ENCODE measurements around the gene HOXD3. TPM values are rescaled to one million over a fixed set of nuclear protein-coding genes. Genes with fewer than 3 reads are reported as not detected.

HOXD3 gene
- polyA plus RNA-seq, 1 of the 3 experiments (the other 2 are of a cell fraction), result 0.81 TPM

DNA sequence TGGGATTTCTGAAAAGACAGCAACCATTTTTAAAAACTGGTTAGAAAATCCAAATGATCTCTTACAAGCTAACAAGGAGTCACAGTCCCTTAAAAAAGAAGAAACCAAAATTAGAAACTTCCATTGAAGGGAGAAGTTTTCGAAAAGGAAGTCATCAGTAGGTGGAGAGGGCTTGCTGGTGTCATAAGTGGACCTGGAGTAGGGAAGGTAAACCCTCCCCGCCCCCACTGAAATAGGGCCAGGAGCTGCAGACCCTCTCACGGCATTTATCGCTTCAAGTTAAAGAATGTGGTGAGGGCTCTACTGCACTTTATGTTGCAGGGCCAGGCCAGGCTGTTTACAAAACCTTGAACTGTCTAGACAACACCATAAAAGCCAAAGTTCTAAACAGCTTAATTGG lies 47.2 kb upstream of the HOXD3 start:
- no peaks in the 10 kb centered on the region for H3K9me3 ChIP-seq
- H3K27me3 ChIP-seq (ENCODE audit: insufficient read depth), result peaks cover 73% of the 10 kb centered on the region
- no peaks in the 10 kb centered on the region for H4K20me1 ChIP-seq (ENCODE audit: insufficient read depth)
- no peak overlapping the region for H3K4me2 ChIP-seq
- no peaks in the 10 kb centered on the region for H3K79me2 ChIP-seq (ENCODE audit: insufficient read depth)
- no peak overlapping the region for H3K27ac ChIP-seq (ENCODE audit: low read depth in 2 of 2, low read length in 1 of 2)
- H2AFZ ChIP-seq (ENCODE audit: low read depth), result no peak overlapping the region
- H3K4me1 ChIP-seq (ENCODE audit: control insufficient read depth in 1 of 2, insufficient read depth in 2 of 2, low read depth in 1 of 2, low read length in 1 of 2), result peaks cover 0 to 5% of the 10 kb centered on the region in 2 experiments; a peak in 2 of 4 replicates
- H3K4me3 ChIP-seq (ENCODE audit: low read depth in 2 of 2, low read length in 1 of 2), result no peak overlapping the region
- no peak for DNase-seq
- TF ChIP-seq EZH2phosphoT487 (IDR thresholded peaks at IDR 0.05; ENCODE audit: borderline replicate concordance, low read depth) (no peak), FOXM1 (IDR thresholded peaks at IDR 0.05; ENCODE audit: low read depth) (no peak), SIN3A (IDR thresholded peaks at IDR 0.05; ENCODE audit: borderline replicate concordance, low read depth, low read length) (no peak), TEAD4 (IDR thresholded peaks at IDR 0.05; ENCODE audit: borderline replicate concordance, insufficient read depth) (no peak), YY1 (IDR thresholded peaks at IDR 0.05; ENCODE audit: low read depth) (no peak), CHD2 (IDR thresholded peaks at IDR 0.05; ENCODE audit: low read length, partially characterized antibody) (no peak), SMC3 (IDR thresholded peaks at IDR 0.05; ENCODE audit: low read depth, low read length) (no peak), TAF1 (IDR thresholded peaks at IDR 0.05; ENCODE audit: borderline replicate concordance, low read depth, low read length) (no peak), FOXJ3 (CRISPR knock-in tag; IDR thresholded peaks at IDR 0.05) (no peak), GATA2 (CRISPR knock-in tag; IDR thresholded peaks at IDR 0.05) (no peak)
- TF ChIP-seq, protein P1, sequence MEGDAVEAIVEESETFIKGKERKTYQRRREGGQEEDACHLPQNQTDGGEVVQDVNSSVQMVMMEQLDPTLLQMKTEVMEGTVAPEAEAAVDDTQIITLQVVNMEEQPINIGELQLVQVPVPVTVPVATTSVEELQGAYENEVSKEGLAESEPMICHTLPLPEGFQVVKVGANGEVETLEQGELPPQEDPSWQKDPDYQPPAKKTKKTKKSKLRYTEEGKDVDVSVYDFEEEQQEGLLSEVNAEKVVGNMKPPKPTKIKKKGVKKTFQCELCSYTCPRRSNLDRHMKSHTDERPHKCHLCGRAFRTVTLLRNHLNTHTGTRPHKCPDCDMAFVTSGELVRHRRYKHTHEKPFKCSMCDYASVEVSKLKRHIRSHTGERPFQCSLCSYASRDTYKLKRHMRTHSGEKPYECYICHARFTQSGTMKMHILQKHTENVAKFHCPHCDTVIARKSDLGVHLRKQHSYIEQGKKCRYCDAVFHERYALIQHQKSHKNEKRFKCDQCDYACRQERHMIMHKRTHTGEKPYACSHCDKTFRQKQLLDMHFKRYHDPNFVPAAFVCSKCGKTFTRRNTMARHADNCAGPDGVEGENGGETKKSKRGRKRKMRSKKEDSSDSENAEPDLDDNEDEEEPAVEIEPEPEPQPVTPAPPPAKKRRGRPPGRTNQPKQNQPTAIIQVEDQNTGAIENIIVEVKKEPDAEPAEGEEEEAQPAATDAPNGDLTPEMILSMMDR (IDR thresholded peaks at IDR 0.05), result no peak
- TF ChIP-seq, protein P2, sequence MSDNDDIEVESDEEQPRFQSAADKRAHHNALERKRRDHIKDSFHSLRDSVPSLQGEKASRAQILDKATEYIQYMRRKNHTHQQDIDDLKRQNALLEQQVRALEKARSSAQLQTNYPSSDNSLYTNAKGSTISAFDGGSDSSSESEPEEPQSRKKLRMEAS (IDR thresholded peaks at IDR 0.05; ENCODE audit: low read depth), result no peak
- peaks cover 3% of the 10 kb centered on the region for H3F3A ChIP-seq (replicated peaks; ENCODE audit: insufficient read depth)
- no peaks in the 10 kb centered on the region for H3K9me2 ChIP-seq
- WGBS (ENCODE audit: low lambda C conversion rate), result 87% methylated on average over 4 of the region's 4 CpGs
- ChIA-PET CTCF (interaction anchor here (0.5 to 17.7 kb wide), 14 partner anchors 15 to 1639 kb away, joined by 3 to 264 read pairs (median 5); partner anchors contain the start of genes HOXD12, HOXD13 and HOXD9), POLR2A (no interaction called here)
- no peaks in the 10 kb centered on the region for H3K36me3 ChIP-seq (replicated peaks in 1 of 2; ENCODE audit: control insufficient read depth in 1 of 2, insufficient read depth in 2 of 2, low read length in 1 of 2)
- no peak overlapping the region for H3K9ac ChIP-seq

DNA sequence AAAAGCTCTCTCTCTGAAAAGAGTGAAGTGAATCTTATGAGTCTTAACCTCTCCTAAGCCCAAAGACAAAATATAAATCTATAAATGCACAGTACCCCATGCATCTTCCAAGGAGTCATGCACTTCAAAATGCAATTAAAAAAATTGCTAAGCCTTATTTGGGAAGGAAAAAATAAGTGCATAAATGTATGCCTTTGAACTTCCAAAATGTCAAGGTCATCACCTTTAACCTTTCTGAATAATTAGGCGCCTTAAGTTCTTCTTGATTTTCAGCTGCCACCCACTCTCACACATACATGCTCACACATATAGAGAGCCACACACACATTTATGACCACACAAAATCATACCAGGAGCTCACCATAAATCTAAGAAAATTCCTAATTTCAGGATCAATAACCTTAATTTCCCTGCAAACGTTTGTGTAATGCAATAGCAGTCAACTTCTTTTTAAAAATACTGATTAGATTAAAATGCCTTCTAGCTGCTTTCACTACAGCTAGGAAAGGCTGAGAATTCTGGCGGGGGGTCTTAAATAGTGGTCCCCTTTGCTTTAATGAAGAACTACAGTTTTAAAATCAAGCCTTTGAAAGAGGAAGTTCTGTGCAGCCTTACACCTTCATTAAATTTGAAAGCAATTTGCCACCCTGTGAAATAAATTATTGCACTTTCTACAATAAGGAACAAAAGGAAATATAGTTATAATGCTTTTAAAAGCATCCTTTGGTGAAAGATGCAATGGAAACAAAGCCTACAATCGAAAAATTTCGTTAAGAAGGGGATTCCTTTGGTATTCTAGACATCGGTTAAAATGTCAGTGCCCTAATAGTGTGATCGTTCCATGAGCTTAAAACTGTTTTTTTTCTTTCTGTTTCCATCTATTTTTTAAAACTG lies 46.4 kb upstream of the HOXD3 start:
- no peak overlapping the region for H3K9ac ChIP-seq
- 41% methylated on average over 7 of the region's 7 CpGs for WGBS (ENCODE audit: low lambda C conversion rate)
- H3K9me3 ChIP-seq, result no peaks in the 10 kb centered on the region
- CTCF ChIA-PET, result interaction anchor here (0.5 to 17.7 kb wide), 43 partner anchors 8 to 1638 kb away, joined by 3 to 264 read pairs (median 4); partner anchors contain the start of genes EVX2, HOXD12, HOXD13 and HOXD9
- H3K4me2 ChIP-seq, result peak overlapping the region; percentile 39
- peak overlapping the region in 1 of 2 experiments; percentile 19; a peak in 1 of 4 replicates for H3K4me3 ChIP-seq (ENCODE audit: low read depth in 2 of 2, low read length in 1 of 2)
- peaks cover 0 to 4% of the 10 kb centered on the region in 2 experiments; a peak in 2 of 4 replicates for H3K4me1 ChIP-seq (ENCODE audit: control insufficient read depth in 1 of 2, insufficient read depth in 2 of 2, low read depth in 1 of 2, low read length in 1 of 2)
- no peaks in the 10 kb centered on the region for H3K36me3 ChIP-seq (replicated peaks in 1 of 2; ENCODE audit: control insufficient read depth in 1 of 2, insufficient read depth in 2 of 2, low read length in 1 of 2)
- no peaks in the 10 kb centered on the region for H3K79me2 ChIP-seq (ENCODE audit: insufficient read depth)
- H3K27me3 ChIP-seq (ENCODE audit: insufficient read depth), result peaks cover 70% of the 10 kb centered on the region
- peaks cover 3% of the 10 kb centered on the region for H3F3A ChIP-seq (replicated peaks; ENCODE audit: insufficient read depth)
- H2AFZ ChIP-seq (ENCODE audit: low read depth), result no peak overlapping the region
- H3K9me2 ChIP-seq, result no peaks in the 10 kb centered on the region
- no peaks in the 10 kb centered on the region for H4K20me1 ChIP-seq (ENCODE audit: insufficient read depth)
- POLR2A ChIA-PET, result interaction anchor here (0.7 to 1.1 kb wide), 2 partner anchors 26 to 527 kb away, joined by 3 to 4 read pairs; no protein-coding TSS in a partner anchor
- no peak overlapping the region for H3K27ac ChIP-seq (ENCODE audit: low read depth in 2 of 2, low read length in 1 of 2)
- DNase-seq, result no peak
- TF ChIP-seq, protein P3, sequence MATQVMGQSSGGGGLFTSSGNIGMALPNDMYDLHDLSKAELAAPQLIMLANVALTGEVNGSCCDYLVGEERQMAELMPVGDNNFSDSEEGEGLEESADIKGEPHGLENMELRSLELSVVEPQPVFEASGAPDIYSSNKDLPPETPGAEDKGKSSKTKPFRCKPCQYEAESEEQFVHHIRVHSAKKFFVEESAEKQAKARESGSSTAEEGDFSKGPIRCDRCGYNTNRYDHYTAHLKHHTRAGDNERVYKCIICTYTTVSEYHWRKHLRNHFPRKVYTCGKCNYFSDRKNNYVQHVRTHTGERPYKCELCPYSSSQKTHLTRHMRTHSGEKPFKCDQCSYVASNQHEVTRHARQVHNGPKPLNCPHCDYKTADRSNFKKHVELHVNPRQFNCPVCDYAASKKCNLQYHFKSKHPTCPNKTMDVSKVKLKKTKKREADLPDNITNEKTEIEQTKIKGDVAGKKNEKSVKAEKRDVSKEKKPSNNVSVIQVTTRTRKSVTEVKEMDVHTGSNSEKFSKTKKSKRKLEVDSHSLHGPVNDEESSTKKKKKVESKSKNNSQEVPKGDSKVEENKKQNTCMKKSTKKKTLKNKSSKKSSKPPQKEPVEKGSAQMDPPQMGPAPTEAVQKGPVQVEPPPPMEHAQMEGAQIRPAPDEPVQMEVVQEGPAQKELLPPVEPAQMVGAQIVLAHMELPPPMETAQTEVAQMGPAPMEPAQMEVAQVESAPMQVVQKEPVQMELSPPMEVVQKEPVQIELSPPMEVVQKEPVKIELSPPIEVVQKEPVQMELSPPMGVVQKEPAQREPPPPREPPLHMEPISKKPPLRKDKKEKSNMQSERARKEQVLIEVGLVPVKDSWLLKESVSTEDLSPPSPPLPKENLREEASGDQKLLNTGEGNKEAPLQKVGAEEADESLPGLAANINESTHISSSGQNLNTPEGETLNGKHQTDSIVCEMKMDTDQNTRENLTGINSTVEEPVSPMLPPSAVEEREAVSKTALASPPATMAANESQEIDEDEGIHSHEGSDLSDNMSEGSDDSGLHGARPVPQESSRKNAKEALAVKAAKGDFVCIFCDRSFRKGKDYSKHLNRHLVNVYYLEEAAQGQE (IDR thresholded peaks at IDR 0.05; ENCODE audit: low read depth, low read length), result no peak
- TF ChIP-seq TEAD4 (IDR thresholded peaks at IDR 0.05; ENCODE audit: borderline replicate concordance, insufficient read depth) (no peak), SMC3 (IDR thresholded peaks at IDR 0.05; ENCODE audit: low read depth, low read length) (no peak), TCF12 (IDR thresholded peaks at IDR 0.05) (no peak)
- TF ChIP-seq, protein P4, sequence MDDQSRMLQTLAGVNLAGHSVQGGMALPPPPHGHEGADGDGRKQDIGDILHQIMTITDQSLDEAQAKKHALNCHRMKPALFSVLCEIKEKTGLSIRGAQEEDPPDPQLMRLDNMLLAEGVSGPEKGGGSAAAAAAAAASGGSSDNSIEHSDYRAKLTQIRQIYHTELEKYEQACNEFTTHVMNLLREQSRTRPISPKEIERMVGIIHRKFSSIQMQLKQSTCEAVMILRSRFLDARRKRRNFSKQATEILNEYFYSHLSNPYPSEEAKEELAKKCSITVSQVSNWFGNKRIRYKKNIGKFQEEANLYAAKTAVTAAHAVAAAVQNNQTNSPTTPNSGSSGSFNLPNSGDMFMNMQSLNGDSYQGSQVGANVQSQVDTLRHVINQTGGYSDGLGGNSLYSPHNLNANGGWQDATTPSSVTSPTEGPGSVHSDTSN (IDR thresholded peaks at IDR 0.05), result no peak
- TF ChIP-seq, protein P1 (IDR thresholded peaks at IDR 0.05), result no peak
